Activated T-cell treated with anti-CD3 and anti-CD28 coated beads, Interleukin-2, amount 50 U/mL, for 72 hours (primary cell): ENCODE data around the gene RNF8. TPM values are rescaled to one million over a fixed set of nuclear protein-coding genes. Genes with fewer than 3 reads are reported as not detected.
"Not testable (repeated sequence)": the region's sequence is repeated elsewhere in the genome, so short reads cannot be mapped to it uniquely, and the experiment has no call there.

Experiments used
- ATAC-seq, 2 donors: fragments of 150-1000 bp; cut with Tn5 transposase; replicated peaks in 1 of 2; 2 replicates each; pipeline ENCODE4 v1.10.0; 2021; ENCODE audit warnings: moderate library complexity in 2 of 2, mild to moderate bottlenecking in 1 of 2
- DNase-seq, 2 donors: peaks; one replicate each; pipeline ENCODE4 v3.0.0; 2021 to 2022; ENCODE audit warnings: mixed read lengths in 1 of 2
- H3K27ac Mint-ChIP-seq: one replicate; pipeline ENCODE4 v1.8.0; 2022; ENCODE audit warnings: mild to moderate bottlenecking, moderate library complexity, mixed read lengths
- H3K27me3 Mint-ChIP-seq: one replicate; pipeline ENCODE4 v1.8.0; 2022; ENCODE audit warnings: low read depth, mixed read lengths
- H3K36me3 Mint-ChIP-seq, 2 donors: one replicate each; pipeline ENCODE4 v1.8.0; 2022; ENCODE audit warnings: mixed read lengths in 2 of 2, mild to moderate bottlenecking in 1 of 2; ENCODE audit not compliant: insufficient read depth in 2 of 2
- H3K4me1 Mint-ChIP-seq: one replicate; pipeline ENCODE4 v1.8.0; 2022; ENCODE audit warnings: low read depth, mixed read lengths
- H3K4me3 Mint-ChIP-seq, 2 donors: one replicate each; pipeline ENCODE4 v1.8.0; 2022; ENCODE audit warnings: mild to moderate bottlenecking in 2 of 2, mixed read lengths in 2 of 2, moderate library complexity in 2 of 2
- H3K9me3 Mint-ChIP-seq, 2 donors: one replicate each; pipeline ENCODE4 v1.8.0; 2022; ENCODE audit warnings: mixed read lengths in 2 of 2
- total RNA-seq, 2 donors: library from RNA; stranded (reverse); gene quantifications; one replicate each; pipeline ENCODE4 v1.2.3, GENCODE V29; 2022

Gene RNF8
- total RNA-seq, 2 donors from 2014 or later, result 19.3 to 24.7 TPM

DNA sequence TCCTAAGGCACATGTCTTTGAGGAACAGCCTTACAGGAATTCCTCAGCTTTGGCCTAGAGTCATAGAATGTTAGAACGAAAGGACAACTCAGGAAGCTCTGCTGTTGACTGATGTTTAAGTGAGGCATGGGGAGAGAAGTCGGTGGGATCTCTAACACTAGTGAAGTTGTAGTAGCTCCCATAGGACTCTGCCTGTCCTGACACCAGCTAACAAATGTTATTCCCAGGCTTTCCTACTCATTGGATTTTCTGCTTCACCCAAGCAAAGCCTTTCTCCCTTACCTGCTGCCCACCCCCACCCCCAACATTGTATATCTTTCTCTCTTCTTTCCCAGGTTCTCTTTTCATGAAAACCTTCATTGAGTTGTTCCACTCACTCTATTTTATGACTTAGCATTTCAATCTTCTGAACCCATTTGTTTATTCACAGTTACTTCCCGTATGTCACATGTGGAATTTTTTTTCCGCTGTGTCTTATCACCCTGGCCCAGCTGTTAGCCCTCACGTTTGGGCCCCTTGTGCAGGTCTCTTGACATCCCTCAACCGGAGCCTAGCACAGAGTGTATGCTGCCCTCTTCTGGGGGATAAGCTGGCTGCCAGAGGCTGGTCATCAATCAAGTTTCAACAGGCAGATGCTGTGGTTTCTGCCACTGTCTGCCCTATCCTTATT is 39.2 kb upstream of the RNF8 start:
- Mint-ChIP-seq H3K4me1 (peaks cover 9% of the 10 kb centered on the region), H3K9me3 (no peaks in the 10 kb centered on the region), H3K27me3 (no peaks in the 10 kb centered on the region), H3K36me3 (peaks cover 5 to 7% of the 10 kb centered on the region in 2 donors), H3K27ac (peak overlapping the region; percentile 20), H3K4me3 (no peak overlapping the region)
- ATAC-seq (peak; percentile 62 to 72), DNase-seq (peak; percentile 46 to 57)

DNA sequence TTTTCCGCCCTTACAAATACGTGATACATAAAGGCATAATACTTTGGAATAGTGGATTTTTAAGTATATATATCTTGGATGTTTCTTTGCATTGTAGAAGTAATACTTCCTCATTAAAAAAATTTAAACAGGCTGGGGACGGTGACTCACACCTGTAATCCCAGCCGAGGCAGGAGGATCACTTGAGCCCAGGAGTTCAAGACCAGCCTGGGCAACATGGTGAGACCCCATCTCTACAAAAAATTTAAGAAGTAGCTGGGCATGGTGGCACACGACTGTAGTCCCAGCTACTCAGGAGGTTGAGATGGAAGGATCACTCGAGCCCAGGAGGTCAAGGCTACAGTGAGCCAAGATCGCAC is 38.6 kb upstream of the RNF8 start:
- ATAC-seq, result no peak
- Mint-ChIP-seq H3K27me3 (no peaks in the 10 kb centered on the region), H3K9me3 (no peaks in the 10 kb centered on the region)

DNA sequence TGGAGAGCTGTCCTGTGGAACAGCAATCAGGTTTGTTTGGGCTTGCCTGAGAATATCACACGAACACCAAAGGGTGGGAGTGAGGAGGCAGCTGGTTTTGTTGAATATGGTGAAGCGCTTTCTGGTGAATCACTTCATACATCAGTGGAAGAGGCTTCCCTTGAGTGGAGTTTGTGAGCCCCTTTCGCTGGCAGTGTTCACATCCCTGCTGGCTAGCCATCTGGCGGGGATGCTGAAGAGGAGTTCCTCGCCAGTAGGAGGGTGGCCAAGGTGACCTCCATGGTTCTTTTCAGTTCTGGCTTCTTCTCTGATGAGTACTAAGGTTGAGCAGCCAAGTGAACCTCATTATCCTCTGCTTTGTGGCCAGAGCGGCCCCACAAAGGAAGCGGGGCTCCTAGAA is 37.7 kb upstream of the RNF8 start:
- no peaks in the 10 kb centered on the region for H3K9me3 Mint-ChIP-seq
- ATAC-seq (no peak), DNase-seq (no peak)
- H3K27me3 Mint-ChIP-seq, result no peaks in the 10 kb centered on the region
- H3K27ac Mint-ChIP-seq, result no peak overlapping the region
- H3K4me1 Mint-ChIP-seq, result peaks cover 9% of the 10 kb centered on the region
- H3K4me3 Mint-ChIP-seq, result no peak overlapping the region
- peaks cover 5 to 10% of the 10 kb centered on the region in 2 donors for H3K36me3 Mint-ChIP-seq

More for the DNA sequence above, 38.6 kb upstream of the RNF8 start:
- Mint-ChIP-seq H3K4me3 (no peak overlapping the region), H3K4me1 (peaks cover 9% of the 10 kb centered on the region), H3K36me3 (peaks cover 5 to 10% of the 10 kb centered on the region in 2 donors), H3K27ac (no peak overlapping the region)
- DNase-seq, result no peak

DNA sequence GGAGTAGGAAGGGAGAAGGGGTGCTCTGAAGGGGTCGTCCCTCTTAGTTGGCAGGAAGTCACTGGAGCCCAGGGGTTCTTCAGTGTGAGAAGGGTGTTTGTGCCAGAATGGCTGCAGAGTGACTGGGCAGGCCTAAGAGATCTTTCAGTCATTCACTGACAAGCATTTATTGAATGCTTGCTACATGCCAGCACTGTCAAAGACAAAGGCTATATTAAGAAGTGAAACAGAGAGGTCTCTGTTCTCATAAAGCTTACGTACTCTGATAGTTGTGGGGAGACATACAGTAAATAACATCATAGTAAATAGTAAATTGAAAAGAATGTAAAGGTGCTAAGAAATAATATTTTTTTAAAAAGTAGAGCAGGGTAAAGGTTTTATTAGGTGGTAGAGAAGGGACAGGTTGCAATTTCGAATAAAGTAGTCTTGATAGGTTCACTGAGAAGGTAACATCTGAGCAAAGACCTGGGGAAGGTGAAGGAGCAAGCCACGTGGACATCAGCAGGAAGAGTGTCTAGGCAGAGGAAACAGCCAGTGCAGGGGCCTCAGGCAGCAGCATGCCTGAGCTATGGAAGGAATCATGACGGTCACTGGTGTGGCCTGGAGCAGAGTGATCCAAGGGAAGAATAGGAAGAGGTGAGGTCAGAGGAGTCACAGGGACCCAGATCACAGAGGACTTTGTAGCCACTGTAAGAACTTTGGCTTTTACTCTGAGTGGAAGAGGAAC is 36.3 kb upstream of the RNF8 start:
- Mint-ChIP-seq H3K27ac (no peak overlapping the region), H3K27me3 (no peaks in the 10 kb centered on the region), H3K9me3 (no peaks in the 10 kb centered on the region), H3K36me3 (peaks cover 5 to 10% of the 10 kb centered on the region in 2 donors), H3K4me1 (peaks cover 9% of the 10 kb centered on the region), H3K4me3 (no peak overlapping the region)
- ATAC-seq (no peak), DNase-seq (no peak)

DNA sequence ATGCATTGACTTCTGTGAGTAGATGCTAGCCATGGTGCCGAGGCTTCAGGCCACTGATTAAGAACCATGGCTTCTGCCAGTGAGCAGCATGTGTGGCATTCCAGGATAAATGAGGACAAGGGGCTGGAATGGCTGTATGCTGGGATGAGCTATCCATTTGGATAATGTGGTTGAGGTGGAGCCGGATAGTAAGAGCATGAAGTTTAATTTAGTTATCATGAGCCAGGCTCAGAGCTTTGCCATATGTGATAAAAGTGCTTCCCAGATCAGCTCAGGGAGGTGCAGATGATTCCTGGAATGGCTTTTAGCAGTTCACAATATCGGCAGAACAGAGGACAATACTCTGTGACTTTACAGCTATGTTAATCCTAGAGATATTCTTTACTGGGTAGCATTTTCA is 34.6 kb upstream of the RNF8 start:
- H3K36me3 Mint-ChIP-seq, result peaks cover 3 to 10% of the 10 kb centered on the region in 2 donors
- H3K27ac Mint-ChIP-seq, result no peak overlapping the region
- no peaks in the 10 kb centered on the region for H3K9me3 Mint-ChIP-seq
- peaks cover 20% of the 10 kb centered on the region for H3K4me1 Mint-ChIP-seq
- no peaks in the 10 kb centered on the region for H3K27me3 Mint-ChIP-seq
- DNase-seq, result no peak
- no peak overlapping the region for H3K4me3 Mint-ChIP-seq
- no peak for ATAC-seq

DNA sequence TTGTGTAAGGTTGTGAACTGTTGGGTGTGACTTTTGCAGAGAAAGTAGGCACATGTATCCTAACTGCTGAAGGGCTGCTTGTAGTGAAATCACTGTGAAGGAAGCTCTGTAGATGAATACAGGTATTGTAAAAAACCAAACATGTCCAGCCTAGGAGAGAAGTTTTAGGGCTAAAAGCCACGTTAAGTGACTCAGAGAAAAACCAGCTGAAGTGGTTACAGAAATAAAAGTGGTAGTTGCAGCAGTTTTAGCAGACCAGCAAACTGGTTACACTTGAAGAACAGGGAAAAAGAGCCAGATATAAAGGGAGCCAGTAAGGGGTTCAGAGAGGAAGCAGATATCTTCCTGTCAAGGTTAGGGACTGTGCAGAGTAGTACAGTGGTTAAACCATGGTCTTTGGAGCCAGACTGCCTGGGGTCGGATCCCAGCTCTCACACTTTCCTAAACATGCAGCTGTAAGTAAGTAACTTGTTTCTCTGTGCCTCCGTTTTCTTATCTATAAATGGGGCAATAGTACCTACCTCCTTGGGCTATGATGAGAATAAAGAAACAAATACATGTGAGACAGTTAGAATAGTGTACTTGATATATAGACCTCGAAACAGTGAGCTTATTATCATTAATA is 33.8 kb upstream of the RNF8 start:
- DNase-seq, result no peak
- H3K36me3 Mint-ChIP-seq, result peaks cover 0 to 6% of the 10 kb centered on the region in 2 donors
- H3K27me3 Mint-ChIP-seq, result no peaks in the 10 kb centered on the region
- no peaks in the 10 kb centered on the region for H3K9me3 Mint-ChIP-seq
- no peak overlapping the region for H3K4me3 Mint-ChIP-seq
- H3K4me1 Mint-ChIP-seq, result peaks cover 20% of the 10 kb centered on the region
- ATAC-seq, result no peak
- no peak overlapping the region for H3K27ac Mint-ChIP-seq

DNA sequence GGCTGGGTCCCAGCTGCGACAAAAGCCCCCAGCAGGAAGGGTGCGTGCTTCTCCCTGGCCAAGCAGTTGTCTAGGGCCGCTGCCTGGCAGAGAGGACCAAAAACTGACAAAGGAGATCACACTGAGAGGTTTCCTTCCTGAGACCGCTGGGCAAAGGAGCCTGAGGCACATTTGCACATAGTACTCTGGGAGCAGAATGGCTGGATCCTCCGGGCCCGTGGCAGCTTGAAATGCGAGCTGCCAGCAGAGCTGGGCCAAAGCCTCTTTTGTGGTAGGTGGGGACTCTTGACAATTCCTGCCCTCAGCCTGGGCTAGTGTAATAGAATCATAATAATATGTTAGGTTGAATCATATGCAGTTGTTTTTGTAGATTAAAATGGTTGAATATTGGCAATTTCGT is 33.1 kb upstream of the RNF8 start:
- peaks cover 0 to 6% of the 10 kb centered on the region in 2 donors for H3K36me3 Mint-ChIP-seq
- no peak overlapping the region for H3K27ac Mint-ChIP-seq
- peaks cover 27% of the 10 kb centered on the region for H3K4me1 Mint-ChIP-seq
- H3K9me3 Mint-ChIP-seq, result no peaks in the 10 kb centered on the region
- no peak for ATAC-seq
- no peaks in the 10 kb centered on the region for H3K27me3 Mint-ChIP-seq
- no peak overlapping the region for H3K4me3 Mint-ChIP-seq
- DNase-seq, result no peak

DNA sequence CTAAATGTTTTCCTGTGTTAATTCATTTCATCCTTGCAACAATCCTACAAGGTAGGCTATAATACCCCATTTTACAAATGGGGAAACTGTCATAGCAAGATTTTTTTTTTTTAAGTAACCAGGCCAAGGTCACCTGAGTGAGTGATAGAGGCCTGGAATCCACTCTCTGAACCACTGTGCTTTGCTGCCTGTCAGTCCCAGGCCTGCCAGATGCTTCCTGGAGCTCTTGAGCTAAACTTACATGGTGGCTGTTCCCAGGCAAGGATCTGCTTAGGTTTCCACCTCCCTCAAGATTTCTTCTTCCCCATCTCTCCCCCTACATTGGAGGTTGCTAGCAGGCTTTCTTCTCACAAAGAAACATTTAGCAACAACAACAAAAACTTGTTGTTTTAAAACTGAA is 32.7 kb upstream of the RNF8 start:
- no peak overlapping the region for H3K4me3 Mint-ChIP-seq
- no peaks in the 10 kb centered on the region for H3K9me3 Mint-ChIP-seq
- H3K4me1 Mint-ChIP-seq, result peaks cover 30% of the 10 kb centered on the region
- no peak for ATAC-seq
- DNase-seq, result no peak
- H3K36me3 Mint-ChIP-seq, result peaks cover 0 to 6% of the 10 kb centered on the region in 2 donors
- H3K27ac Mint-ChIP-seq, result no peak overlapping the region
- no peaks in the 10 kb centered on the region for H3K27me3 Mint-ChIP-seq

DNA sequence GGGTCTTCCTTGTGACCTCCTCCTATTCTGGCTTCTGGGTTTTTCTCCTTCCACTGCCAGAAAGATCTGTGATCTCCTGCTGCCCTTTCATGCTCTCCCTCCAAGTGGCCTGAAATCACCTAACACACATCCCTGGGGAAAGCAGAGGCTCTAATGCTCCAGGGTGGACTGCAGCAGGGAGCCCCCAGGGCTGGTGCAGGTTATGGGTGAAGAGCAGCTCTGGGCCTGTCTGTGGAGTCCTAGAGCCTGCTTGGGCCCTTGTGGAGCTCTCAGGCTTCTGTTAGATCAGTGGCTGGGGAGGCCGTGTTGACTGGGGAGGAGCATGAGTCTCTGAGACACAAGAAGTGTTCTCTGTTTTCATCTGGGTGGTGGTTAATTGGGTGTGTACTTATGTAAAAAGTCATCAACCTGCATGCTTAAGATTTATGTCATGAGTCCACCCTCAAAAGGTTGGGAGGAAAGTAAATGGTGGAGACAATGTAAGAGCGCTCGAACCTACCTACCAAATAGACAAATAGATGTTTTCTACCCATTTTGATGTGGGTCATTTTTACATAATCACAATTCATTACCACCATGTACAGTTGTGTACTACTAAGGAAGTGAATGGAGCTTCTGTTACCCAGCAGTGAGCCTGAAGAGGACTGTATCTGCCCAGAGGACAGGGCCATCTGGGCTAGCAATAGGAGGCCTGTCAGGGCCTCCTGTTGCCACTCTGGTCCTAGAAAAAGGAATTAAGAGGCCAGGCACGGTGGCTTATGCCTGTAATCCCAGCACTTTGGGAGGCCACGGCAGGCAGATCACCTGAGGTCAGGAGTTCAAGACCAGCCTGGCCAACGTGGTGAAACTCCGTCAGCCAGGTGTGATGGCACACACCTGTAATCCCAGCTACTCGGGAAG is 32.0 kb upstream of the RNF8 start:
- H3K27me3 Mint-ChIP-seq, result no peaks in the 10 kb centered on the region

DNA sequence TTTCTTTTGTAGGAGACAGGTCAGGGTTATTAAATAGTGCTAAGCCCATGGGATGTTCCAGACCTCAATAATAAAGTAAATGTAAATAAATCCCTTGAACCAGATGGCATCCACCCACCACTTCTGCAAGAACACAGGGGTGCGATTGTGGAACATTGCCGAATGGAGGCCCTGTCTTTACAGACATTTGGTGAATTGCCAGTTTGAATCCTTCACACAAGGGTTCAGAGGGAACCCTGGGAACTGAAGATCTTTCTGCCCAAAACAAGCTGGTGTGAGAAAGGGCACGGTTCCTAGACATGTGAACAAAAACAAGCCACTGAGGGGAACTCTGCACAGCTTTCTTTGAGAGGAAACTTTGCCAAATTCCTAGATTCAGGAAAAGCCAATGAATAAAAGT is 30.2 kb upstream of the RNF8 start:
- Mint-ChIP-seq H3K4me1 (peaks cover 30% of the 10 kb centered on the region), H3K27me3 (no peaks in the 10 kb centered on the region), H3K9me3 (no peaks in the 10 kb centered on the region), H3K27ac (peak overlapping the region; percentile 49), H3K36me3 (peaks cover 0 to 6% of the 10 kb centered on the region in 2 donors), H3K4me3 (no peak overlapping the region)
- DNase-seq (no peak), ATAC-seq (no peak)

More for the DNA sequence above, 32.0 kb upstream of the RNF8 start:
- peaks cover 0 to 6% of the 10 kb centered on the region in 2 donors for H3K36me3 Mint-ChIP-seq
- ATAC-seq (no peak), DNase-seq (no peak)
- H3K9me3 Mint-ChIP-seq, result no peaks in the 10 kb centered on the region
- peak overlapping the region; percentile 16 for H3K27ac Mint-ChIP-seq
- H3K4me3 Mint-ChIP-seq, result no peak overlapping the region
- H3K4me1 Mint-ChIP-seq, result peaks cover 30% of the 10 kb centered on the region

DNA sequence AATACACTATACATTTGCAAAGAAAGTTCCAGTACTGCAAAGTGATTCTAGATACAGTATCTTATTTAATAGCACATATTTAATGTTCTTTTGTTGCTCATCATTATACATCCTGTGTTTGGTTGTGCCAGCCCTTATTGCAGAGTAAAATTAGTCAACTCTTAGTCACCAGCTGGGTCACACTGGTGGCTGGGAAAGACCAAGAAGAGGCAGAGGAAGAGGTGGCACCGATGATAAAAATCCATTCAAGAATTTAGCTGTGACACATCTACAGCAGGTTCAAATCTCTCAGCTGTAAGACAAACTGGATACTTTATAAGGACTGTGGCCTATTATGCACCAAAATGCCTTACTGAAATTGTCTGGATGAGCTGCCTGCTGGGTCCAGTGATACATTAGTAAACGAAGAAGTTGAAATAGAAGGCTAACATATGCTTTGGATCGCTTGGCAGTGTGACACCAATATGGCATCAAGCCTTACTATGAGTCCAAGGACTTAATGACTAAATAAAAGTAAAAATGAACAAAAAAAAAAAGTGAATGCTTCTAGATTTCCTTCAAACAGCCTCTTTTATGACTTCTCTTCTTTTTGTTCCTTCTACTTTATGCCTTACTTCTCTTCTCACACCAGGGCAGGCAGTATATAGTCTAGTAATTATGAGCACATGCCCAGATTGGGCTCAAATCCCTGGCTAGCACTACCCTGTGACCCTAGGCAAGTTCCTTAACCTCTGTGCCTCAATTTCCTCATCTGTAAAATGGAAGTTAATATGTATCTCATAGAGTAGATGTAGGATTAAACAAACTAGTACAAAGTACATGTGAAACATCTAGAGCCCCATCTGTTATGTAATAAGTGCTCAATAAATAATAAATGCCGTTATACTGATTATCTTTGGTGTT is 29.4 kb upstream of the RNF8 start:
- peaks cover 30% of the 10 kb centered on the region for H3K4me1 Mint-ChIP-seq
- peak overlapping the region; percentile 49 for H3K27ac Mint-ChIP-seq
- DNase-seq, result peak; percentile 45 to 58
- no peaks in the 10 kb centered on the region for H3K9me3 Mint-ChIP-seq
- no peaks in the 10 kb centered on the region for H3K27me3 Mint-ChIP-seq
- H3K36me3 Mint-ChIP-seq, result peaks cover 0 to 5% of the 10 kb centered on the region in 2 donors
- no peak overlapping the region for H3K4me3 Mint-ChIP-seq
- ATAC-seq, result peak; percentile 91 to 93

DNA sequence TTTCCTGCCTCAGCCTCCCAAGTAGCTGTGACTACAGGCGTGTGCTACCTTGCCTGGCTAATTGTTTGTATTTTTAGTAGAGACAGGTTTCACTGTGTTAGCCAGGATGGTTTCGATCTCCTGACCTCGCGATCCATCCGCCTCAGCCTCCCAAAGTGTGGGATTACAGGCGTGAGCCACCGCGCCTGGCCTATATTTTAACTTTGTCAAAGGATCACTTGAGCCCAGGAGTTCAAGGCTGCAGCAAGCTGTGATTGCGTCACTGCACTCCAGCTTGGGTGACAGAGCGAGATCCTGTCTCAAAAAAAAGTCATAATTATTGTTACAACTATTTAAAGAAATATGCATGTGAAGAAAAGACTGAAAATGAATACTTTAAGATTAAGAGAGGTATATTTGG is 23.4 kb upstream of the RNF8 start:
- not testable (repeated sequence) for H3K9me3 Mint-ChIP-seq, DNase-seq, H3K27me3 Mint-ChIP-seq, H3K4me3 Mint-ChIP-seq, ATAC-seq, H3K27ac Mint-ChIP-seq, H3K36me3 Mint-ChIP-seq
- H3K4me1 Mint-ChIP-seq, result peaks cover 19% of the 10 kb centered on the region
